ENCODE measurements around the gene DNAJC17. TPM values are rescaled to one million over a fixed set of nuclear protein-coding genes. Genes with fewer than 3 reads are reported as not detected.

DNAJC17 gene
- total RNA-seq, 4 donors from 2014 or later = 7.8 to 20.5 (median 17.8) TPM

DNA sequence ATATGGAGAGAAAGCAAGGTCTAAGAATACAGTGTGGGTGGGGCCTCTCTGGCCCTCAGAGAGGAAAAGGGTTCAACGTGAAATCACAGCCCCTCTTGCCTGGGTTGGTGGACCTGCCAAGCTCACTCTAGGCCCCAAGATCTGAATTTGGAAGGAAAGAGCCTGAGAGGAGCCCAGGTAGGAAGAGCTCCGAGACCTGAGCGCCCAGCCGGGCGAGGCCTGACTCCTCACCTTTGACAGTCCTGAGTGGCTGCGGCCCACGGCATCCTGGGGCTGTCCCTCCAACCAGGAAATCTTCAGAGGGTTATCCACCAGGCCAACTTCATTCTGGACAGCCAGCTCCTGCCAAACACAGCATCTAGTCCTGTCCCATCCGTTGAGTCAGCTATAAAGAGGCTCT lies 33.8 kb downstream of the DNAJC17 start:
- Histone ChIP-seq H3K4me3 (no peak overlapping the region), H3K27me3 (no peaks in the 10 kb centered on the region), H3K36me3 (peaks cover 0 to 98% of the 10 kb centered on the region in 2 donors), H3K27ac (no peak overlapping the region), H3K9me3 (no peaks in the 10 kb centered on the region), H3K4me1 (peaks cover 0 to 22% (median 0%) of the 10 kb centered on the region in 3 donors)
- 50% methylated on average over 1 of the region's 8 CpGs; no CpG with 5 or more reads in 1 of the 2 donors for WGBS, 2 donors (ENCODE audit: low coverage in 1 of 2)
- TF ChIP-seq POLR2A (IDR thresholded peaks at IDR 0.05) = no peak
- TF ChIP-seq POLR2AphosphoS5 (IDR thresholded peaks at IDR 0.05) = no peak
- no peak for TF ChIP-seq CTCF (IDR thresholded peaks at IDR 0.05)
- no peak for TF ChIP-seq EP300 (IDR thresholded peaks at IDR 0.05)
- no peak for ATAC-seq

DNA sequence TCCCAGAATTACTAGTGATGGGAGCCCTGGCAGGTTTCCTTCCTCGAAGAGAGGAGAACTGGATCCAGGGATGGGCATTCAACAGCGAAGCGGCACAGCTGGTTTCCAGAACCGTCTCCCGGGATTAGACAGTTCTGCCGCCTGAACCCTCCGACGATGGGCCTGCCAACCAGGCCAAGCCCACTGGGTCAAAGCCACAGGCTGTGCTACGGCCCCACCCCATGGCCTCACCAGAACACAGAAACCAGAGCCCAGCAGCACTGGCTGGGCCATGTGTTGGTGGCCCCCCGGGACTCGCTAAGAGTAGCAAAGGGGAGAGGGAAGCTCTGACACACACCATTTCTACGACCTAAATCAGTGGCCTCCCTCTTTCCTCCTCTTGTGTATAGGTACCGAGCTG lies 35.3 kb downstream of the DNAJC17 start:
- Histone ChIP-seq H3K36me3 (peaks cover 0 to 98% of the 10 kb centered on the region in 2 donors), H3K4me1 (peaks cover 0 to 23% (median 0%) of the 10 kb centered on the region in 3 donors), H3K9me3 (no peaks in the 10 kb centered on the region), H3K4me3 (no peak overlapping the region), H3K27me3 (no peaks in the 10 kb centered on the region), H3K27ac (no peak overlapping the region)
- 82 to 100% methylated on average over 2 to 4 of the region's 13 CpGs for WGBS, 2 donors (ENCODE audit: low coverage in 1 of 2)
- TF ChIP-seq POLR2AphosphoS5 (IDR thresholded peaks at IDR 0.05) = no peak
- no peak for ATAC-seq

GRCh38 chr15:40771242-40771641 lies 36.0 kb downstream of the DNAJC17 start:
- H3K27ac ChIP-seq = no peak overlapping the region
- H3K4me3 ChIP-seq = no peak overlapping the region
- TF ChIP-seq CTCF (IDR thresholded peaks at IDR 0.05) (no peak), POLR2AphosphoS5 (IDR thresholded peaks at IDR 0.05) (no peak), POLR2A (IDR thresholded peaks at IDR 0.05) (no peak), EP300 (IDR thresholded peaks at IDR 0.05) (no peak)
- WGBS, 2 donors (ENCODE audit: low coverage in 1 of 2) = 94 to 100% methylated on average over 2 to 3 of the region's 5 CpGs
- H3K36me3 ChIP-seq = peaks cover 0 to 93% of the 10 kb centered on the region in 2 donors
- peaks cover 0 to 24% (median 0%) of the 10 kb centered on the region in 3 donors for H3K4me1 ChIP-seq
- no peaks in the 10 kb centered on the region for H3K27me3 ChIP-seq
- no peaks in the 10 kb centered on the region for H3K9me3 ChIP-seq
- ATAC-seq = no peak

DNA sequence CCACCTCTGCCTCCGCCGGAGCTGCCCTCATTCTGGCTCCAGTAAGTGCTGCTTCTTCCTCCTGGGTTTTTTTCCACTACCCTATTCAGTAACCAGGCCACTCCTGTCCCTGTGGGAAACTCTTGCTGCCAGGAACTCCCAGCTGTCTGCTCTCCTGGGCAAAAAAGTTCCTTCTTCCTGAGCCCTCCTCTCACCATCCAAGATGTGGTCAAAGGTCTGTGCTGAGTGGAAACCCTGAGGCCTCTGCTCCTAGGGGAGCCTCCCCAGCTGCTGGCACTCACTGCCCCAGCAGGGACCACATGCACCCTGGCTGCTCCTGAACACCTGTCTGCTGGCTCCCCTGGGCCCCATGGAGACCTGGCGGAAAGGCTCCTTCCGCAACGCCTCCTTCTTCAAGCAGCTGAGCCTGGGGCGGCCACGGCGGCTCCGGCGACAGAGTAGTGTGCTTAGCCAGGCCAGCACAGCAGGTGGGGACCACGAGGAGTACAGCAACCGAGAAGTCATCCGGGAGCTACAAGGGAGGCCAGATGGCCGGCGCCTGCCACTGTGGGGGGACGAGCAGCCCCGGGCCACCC lies 37.0 kb downstream of the DNAJC17 start:
- H3K27me3 ChIP-seq = no peaks in the 10 kb centered on the region
- WGBS, 2 donors (ENCODE audit: low coverage in 1 of 2) = 80% methylated on average over 2 of the region's 17 CpGs; no CpG with 5 or more reads in 1 of the 2 donors
- TF ChIP-seq EP300 (IDR thresholded peaks at IDR 0.05) = no peak
- no peak for TF ChIP-seq POLR2A (IDR thresholded peaks at IDR 0.05)
- TF ChIP-seq POLR2AphosphoS5 (IDR thresholded peaks at IDR 0.05) = no peak
- no peak for TF ChIP-seq CTCF (IDR thresholded peaks at IDR 0.05)
- no peak overlapping the region for H3K4me3 ChIP-seq
- H3K4me1 ChIP-seq = peaks cover 0 to 34% (median 4%) of the 10 kb centered on the region in 3 donors
- peaks cover 0 to 83% of the 10 kb centered on the region in 2 donors for H3K36me3 ChIP-seq
- H3K27ac ChIP-seq = peak overlapping the region in 3 of 4 donors; percentile 42 to 66 (median 51)
- H3K9me3 ChIP-seq = no peaks in the 10 kb centered on the region
- ATAC-seq = no peak

- 60 to 70% methylated on average over 3 to 6 of the region's 28 CpGs for WGBS, 2 donors (ENCODE audit: low coverage in 1 of 2)
Observed at GRCh38 chr15:40769274-40770146, 37.8 kb downstream of the DNAJC17 start, which contains the start of gene C15orf62. Gene C15orf62 (plus strand): TSS chr15:40769980. CDS start chr15:40770496, 516 bp downstream.

More at GRCh38 chr15:40769274-40770146, 37.8 kb downstream of the DNAJC17 start, which contains the start of gene C15orf62:
- no peaks in the 10 kb centered on the region for H3K9me3 ChIP-seq
- no peak within 1 kb of the TSS for H3K4me3 ChIP-seq
- H3K27ac ChIP-seq = peak within 1 kb of the TSS in 3 of 4 donors; percentile 42 to 66 (median 51)
- peaks cover 0 to 76% of the 10 kb centered on the region in 2 donors for H3K36me3 ChIP-seq
- no peaks in the 10 kb centered on the region for H3K27me3 ChIP-seq
- no peak for ATAC-seq
- TF ChIP-seq POLR2AphosphoS5 (IDR thresholded peaks at IDR 0.05) (no peak), POLR2A (IDR thresholded peaks at IDR 0.05) (no peak), EP300 (IDR thresholded peaks at IDR 0.05) (no peak), CTCF (IDR thresholded peaks at IDR 0.05) (no peak)
- H3K4me1 ChIP-seq = peaks cover 0 to 42% (median 9%) of the 10 kb centered on the region in 3 donors

Measured in gastroesophageal sphincter (tissue), 4 donors.